HG03460 (cell line): ENCODE measurements around the gene ATRNL1.
"Not testable (repeated sequence)": the region's sequence is repeated elsewhere in the genome, so short reads cannot be mapped to it uniquely, and the experiment has no call there.

Source experiments
- ATAC-seq: cut with Tn5 transposase; IDR thresholded peaks from one replicate; pipeline ENCODE4 v1.9.1; 2021; ENCODE audit not compliant: unreplicated experiment

Gene ATRNL1

DNA sequence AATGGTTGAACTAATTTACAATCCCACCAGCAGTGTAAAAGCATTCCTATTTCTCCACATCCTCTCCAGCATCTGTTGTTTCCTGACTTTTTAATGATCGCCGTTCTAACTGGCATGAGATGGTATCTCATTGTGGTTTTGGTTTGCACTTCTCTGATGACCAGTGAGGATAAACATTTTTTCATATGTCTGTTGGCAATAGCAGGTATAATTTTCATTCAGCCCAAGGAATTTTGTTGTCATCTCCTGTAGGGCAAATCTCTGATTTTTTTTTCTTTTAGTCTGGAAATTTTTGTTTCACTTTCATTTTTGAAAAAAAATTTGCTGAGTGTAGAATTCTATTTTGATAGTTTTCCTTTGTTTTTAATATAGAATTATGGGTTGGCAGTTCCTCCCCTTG is 114.1 kb downstream of the ATRNL1 start:
- ATAC-seq: not testable (repeated sequence)

DNA sequence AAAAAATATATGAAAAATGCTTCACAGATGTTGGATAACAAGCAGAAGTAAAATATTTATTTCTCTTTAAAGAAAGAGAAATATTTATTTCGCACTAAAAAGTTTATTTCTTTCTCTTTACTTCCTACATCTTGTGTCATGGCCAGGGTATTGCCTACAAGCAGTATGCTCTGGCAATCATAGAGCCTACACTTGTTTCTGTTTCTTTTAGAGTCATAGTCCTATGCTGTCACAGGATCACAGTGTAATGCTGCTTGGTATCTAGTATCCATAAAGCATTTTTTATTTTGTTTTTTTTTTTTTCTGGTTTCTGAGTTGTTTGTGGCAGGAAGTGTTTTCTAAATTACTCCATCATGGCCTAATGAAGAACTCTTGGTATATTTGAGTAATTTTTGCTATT is 116.0 kb downstream of the ATRNL1 start:
- ATAC-seq: peak; percentile 52

DNA sequence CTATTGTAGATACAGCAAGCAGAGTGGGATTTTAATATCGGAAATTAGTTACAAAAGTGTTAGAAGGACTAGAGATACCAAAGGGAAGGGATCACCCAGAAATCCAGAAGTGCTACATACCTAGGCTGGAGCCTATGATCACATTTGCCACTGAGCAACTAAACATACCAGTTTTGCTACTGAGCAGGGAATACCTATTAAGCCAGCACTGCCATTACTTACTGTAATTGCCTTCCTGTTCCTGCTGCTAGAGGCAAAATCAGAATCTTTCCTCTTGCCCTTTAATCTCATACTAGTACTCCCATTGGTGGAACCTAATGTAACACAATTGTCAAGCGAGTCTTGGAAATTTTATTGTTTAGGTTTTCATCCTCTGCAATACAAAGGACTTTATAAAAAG is 121.7 kb downstream of the ATRNL1 start:
- ATAC-seq: no peak

DNA sequence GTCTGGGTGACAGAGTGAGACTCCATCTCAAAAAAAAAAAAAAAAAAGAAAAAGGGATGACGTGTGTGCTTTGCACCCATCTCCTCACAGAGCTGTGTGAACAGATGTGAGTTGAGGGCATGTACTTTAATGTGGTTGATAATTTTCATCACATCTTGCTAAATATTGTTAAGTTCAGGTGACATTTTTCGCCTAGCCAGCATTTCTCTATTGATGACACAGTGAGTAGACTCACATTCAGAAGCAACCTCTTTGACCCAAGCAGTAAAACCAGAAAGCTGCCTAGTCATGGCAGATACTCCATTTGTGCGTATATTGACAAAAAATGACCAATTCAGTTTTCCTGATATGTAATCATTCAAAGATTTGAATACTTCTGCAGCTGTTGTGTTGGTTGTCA is 126.0 kb downstream of the ATRNL1 start:
- no peak for ATAC-seq

DNA sequence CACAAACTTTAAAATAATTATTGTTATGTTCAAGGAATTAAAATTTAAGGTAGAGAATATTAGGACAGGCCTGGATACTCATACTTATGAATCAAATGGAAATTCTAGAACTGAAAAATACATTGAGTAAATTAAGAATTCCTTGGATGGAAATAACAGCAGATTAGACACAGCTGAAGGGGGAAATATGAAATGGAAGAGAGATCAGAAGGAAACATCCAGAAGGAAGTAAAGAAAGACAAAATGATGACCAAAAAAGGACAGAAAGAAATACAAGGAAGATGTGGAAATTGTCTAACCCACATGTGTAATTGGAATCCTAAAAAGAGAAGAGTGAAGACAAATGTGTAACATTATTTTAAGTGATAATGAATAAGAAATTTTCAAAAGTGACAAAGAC is 128.9 kb downstream of the ATRNL1 start:
- no peak for ATAC-seq

DNA sequence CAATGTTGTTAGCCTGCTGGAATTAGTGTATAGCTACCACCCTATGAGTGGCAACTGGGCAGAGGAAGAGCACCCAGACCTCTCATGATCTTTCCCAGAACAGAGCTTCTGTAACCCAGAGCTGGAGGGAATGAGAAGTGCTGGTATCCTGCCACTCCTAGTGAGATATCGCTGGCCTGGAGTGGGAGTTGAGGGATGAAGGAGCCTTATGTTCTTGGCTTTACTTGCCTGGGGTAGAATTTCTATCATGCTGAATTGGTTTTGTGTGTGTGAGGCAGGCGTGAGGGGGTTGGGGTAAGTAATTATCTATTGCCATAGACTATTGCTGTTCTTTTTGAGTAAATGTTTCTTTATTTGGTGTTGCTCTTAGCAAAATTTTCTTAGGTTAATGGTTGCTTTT is 146.6 kb downstream of the ATRNL1 start:
- ATAC-seq: no peak

DNA sequence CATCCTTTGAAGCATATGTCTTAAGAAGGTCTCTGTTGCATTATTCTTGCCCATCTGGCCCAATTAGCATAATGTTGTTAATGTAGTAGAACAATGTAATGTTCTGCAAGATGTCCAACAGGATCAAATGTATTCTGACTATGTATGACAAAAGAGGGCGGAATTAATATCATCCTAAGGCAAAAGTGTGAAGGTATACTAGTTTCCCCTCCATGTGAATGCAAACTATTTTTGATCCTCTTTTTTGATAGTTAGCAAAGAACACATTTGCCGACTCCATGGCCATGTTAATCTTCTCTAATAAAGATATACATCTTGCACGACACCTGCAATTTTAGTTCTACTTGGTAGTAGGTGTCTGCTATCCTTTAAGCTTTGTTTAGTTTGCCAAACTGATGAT is 157.6 kb downstream of the ATRNL1 start:
- no peak for ATAC-seq

DNA sequence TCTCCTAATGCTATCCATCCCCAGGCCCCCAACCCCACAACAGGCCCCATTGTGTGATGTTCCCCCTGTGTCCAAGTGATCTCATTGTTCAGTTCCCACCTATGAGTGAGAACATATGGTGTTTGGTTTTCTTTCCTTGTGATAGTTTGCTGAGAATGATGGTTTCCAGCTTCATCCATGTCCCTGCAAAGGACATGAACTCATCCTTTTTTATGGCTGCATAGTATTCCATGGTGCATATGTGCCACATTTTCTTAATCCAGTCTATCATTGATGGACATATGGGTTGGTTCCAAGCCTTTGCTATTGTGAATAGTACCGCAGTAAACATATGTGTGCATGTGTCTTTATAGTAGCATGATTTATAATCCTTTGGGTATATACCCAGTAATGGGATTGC is 160.6 kb downstream of the ATRNL1 start:
- ATAC-seq: not testable (repeated sequence)

DNA sequence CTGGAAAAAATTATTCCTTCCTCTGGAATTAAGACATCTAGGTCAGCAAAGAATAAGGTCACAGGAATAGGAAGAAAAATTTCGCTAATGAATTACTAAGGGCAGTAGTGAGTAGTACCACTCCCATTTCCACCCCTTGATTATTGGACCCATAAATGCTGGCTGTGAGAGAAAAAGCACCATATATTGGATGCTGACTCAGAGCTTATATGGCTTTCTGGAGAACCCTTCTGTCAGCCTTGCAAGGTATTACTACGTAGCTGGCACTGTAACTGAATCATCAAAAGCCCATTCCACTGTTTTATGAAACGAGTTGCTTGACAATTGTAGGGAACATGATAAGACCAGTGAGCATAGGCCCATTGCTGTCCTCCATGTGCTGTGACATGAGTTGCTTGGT is 179.3 kb downstream of the ATRNL1 start:
- ATAC-seq: no peak

DNA sequence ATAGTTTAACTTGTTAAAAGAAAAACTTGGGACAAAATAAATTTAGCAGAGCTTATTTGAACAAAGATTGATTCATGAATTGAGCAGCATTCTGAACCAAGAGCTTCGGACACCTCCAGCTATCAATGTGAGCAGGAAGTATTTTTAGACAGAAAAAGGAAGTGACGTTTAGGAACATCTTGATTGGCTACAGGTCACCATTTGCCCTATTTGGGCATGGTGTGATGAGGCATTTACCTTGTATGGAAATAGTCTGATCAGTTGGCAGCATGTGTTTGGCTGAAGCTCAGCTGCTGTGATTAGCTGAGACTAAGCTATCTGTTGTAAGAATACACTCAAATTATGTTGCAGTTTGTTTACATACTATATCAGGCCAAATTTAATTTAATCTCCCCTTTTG is 185.1 kb downstream of the ATRNL1 start:
- ATAC-seq: no peak

DNA sequence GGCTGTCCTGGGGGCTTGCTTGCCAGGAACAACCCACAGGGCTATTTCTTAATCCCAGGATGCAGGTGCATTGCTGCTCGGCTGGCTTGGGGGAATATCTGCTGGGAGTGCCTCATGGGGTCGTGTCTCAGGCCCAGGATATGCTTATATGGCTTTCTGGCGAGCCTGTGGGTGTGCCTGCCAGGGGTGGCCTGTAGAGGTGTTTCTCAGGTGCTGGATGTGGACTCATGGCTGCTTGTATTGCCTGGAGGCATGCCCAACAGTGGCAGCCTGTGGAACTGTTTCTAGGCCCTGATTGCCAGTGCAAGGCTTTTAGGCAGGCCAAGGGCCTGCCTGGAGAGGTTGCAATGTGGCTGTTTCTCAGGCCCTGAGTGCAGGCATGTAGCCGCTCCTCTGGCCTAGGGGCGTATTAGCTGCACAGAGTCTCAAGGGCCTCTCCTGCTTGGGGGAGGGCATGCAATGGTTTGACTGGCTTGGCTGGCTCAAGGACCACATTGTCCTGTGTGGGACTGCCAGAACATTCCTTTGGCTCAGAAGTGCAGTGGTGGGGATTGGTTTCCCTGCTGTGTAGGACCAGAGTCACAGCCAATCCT is 202.1 kb downstream of the ATRNL1 start:
- no peak for ATAC-seq

DNA sequence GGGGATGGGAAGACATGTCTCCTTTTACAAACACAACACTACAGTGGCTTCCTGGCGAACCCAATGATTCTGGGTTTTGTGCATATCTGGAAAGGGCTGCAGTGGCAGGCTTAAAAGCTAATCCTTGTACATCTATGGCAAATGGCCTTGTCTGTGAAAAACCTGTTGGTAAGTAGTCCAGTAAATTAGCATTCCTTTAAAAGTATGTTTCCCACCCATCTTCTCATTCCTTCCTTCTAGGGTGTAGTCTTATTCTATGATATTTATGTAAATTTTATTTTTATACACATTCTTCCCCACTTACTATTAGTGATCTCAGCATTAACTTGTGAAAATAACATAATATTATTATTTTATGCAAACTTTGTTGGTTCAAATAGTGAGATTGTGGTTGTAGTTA is 206.9 kb downstream of the ATRNL1 start:
- no peak for ATAC-seq

DNA sequence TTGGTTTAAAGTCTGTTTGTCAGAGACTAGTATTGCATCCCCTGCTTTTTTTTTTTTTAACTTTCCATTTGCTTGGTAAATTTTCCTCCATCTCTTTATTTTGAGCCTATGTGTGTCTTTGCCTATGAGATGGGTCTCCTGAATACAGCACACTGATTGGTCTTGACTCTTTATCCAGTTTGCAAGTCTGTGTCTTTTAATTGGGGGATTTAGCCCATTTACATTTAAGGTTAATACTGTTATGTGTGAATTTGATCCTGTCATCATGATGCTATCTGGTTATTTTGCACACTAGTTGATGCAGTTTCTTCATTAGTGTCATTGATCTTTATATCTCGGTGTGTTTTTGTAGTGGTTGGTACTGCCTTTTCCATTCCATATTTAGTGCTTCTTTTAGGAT is 226.5 kb downstream of the ATRNL1 start:
- ATAC-seq: not testable (repeated sequence)

DNA sequence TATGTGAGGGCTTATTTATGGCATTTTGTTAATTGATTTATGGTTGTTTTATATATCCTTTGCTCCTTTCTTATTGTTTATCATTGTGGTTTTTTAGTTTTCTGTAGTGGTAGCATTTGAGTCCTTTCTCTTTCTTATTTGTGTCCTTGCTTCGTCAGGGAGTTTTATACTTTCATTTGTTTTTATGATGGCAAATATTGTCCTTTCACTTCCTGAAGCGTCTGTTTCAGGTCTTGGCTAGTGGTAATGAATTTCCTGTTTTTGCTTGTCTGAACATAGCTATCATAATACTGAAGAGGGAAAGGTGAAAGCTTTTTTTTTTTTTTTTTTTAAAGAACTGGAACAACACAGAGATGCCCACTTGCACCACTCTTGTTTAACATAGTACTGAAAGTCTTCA is 228.2 kb downstream of the ATRNL1 start:
- no peak for ATAC-seq

DNA sequence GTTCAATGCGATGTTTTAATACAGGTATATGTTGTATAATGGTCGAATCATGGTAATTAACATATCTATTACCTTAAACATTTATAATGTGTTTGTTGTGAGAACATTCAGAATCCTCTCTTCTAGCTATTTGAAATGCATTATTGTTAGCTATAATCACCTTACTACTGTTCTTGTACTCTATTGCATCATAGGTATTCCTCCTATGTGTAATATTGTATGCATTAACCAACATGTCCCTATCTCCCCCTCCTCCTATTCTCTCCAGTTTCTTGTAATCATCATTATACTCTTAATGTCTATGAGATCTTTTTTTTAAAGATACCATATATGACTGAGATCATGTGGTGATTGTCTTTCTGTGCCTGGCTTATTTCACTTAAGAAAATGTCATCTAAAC is 235.2 kb downstream of the ATRNL1 start:
- no peak for ATAC-seq

DNA sequence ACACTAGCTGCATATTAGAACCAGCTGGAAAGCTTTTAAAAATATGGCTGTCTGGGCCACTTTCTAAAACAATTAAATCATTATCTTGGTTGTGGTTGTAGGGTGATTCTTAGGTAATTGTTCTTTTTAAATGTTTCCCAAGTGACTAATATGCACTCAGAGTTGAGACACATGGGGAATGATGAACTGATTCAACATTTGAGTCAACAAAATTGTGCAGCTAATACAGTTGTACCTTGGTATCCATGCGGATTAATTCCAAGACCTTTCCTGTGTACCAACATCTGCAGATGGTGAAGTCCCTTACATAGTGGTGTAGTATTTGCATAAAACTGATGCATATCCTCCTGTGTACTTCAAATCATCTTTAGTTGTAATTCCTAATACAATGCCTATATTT is 242.2 kb downstream of the ATRNL1 start:
- ATAC-seq: no peak

DNA sequence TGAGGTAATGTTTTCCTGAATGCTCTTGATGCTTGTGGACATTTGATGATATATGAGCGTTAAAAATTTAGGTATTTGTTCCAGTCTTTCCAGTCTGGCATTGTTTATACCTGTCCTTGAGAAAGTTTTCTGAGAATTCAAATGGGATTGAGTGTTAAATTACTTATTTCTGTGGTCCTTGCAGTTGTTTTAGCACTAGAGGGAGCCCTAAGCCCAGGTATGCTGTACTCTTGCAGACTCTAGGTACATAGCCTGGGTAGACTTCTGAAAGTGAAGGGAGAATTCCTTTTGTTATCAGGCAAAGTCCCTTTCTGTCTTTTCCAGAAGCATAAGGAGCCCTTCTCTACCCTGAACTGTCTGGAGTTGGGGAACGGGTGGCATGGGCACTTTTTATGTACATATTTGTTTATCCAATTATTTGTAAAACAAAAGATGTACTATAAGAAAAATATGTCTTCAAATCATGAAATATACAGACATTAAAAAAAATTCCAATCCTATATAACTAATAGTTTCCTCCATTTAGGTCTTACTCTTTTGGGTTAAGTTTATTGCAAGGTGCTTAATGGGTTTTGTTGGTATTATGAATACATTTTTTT is 262.1 kb downstream of the ATRNL1 start:
- peak; percentile 74 for ATAC-seq

DNA sequence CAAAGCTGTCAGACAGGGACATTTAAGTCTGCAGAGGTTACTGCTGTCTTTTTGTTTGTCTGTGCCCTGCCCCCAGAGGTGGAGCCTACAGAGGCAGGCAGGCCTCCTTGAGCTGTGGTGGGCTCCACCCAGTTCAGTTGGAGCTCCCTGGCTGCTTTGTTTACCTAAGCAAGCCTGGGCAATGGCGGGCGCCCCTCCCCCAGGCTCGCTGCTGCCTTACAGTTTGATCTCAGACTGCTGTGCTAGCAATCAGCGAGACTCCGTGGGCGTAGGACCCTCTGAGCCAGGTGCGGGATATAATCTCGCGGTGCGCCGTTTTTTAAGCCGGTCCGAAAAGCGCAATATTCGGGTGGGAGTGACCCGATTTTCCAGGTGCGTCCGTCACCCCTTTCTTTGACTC is 274.8 kb downstream of the ATRNL1 start:
- not testable (repeated sequence) for ATAC-seq

DNA sequence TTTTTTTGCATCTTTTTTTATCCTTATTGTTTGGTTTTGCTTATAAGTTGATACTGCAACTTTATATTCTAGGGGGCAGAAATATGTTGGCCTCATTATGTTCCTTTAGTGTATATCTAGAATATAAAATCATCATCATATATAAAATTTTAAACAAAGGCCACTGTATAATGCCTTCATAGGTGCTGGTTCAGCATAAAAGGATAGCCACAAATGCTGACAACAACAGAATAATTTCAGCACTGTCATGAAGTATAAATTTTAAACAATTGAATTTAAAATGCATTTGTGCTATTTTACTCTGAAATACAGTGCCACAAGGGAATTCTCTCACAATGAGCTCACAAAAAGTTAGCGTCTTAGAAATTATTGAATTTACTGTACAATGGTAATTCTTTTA is 285.9 kb downstream of the ATRNL1 start:
- ATAC-seq: no peak

DNA sequence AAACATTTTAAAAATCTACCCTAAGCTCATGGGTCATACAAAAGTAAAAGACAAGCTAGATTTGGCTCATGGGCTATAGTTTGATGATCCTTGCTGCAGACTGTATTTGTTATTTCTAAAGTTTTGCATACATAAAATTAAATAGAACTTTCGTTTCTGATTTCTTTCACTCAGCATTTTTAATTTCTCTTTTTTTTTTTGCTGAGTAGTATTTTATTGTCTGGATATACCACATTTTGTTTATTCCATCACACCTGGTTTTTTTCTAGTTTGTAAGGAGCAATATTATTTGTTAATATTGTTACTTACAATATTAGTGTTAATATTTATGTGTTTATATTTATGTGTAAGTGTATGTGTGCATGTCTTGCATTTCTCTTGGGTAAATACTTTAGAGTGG is 291.5 kb downstream of the ATRNL1 start:
- ATAC-seq: no peak

DNA sequence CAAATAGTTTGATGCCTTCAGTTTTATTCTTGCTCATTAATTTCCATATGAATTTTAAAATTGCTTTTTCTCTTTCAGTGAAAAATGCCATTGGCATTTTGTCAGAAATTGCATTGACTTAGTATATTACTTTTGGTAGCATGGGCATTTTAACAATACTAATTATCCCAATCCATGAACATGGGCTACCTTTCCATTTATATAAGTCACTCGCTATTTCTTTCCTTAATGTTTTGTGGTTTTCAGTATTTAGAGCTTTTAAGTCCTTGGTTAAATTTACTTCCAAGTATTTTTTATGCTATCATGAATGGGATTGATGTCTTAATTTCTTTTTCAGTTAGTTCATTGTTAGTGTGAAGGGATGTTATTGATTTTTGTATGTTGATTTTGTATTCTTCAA is 297.4 kb downstream of the ATRNL1 start:
- no peak for ATAC-seq

DNA sequence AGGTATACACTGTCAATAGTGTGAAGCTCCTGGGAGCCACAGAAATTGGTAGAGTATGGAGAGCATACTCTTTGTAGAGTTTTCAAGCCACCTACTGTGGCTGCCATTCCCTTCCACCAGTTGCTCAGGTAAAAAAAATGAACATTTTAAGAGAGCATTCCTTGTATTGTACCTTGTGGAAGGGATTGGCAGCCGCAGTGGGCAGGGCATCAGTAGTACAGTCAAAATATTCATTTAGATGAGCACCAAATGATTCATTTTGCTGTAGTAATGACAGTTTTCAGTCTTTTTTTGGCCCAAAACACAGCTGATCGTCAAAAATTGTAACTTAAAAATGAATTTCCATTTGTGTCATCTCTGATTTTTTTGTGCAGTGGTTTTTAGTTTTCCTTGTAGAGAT is 304.9 kb downstream of the ATRNL1 start:
- no peak for ATAC-seq

DNA sequence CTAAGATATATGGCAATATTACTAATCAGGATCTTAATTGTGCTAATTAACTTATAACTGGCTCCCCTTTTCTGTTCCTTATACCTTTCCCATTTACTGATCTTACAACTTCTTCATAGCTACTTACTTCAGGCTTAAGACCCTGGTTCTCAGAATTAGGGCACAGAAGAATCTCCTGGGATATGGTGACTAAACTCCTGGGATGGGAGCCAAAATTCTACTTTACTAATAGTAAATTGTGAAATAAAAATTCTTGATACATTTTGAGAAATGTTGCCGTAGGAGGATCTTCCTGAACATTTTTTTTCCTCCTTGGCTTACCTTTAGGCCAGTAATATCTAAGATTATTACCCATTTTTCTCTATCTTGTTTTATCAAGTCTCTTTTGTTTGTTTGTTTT is 309.5 kb downstream of the ATRNL1 start:
- no peak for ATAC-seq
